GM12878 (cell line): ENCODE data around the gene CDK15.

Experiments
- TF ChIP-seq, protein P1 (sequence below): IDR thresholded peaks from 2 replicates; pipeline ENCODE4 v1.6.1; 2012; ENCODE audit warnings: low read depth, low read length, improper control_type of control experiment
- TF ChIP-seq, protein P2 (sequence below), 3 experiments: IDR thresholded peaks in 2 of 3; conservative IDR thresholded peaks in 1 of 3; 2 replicates each; pipeline ENCODE4 v1.5.1; 2011; ENCODE audit warnings: low read depth in 3 of 3, low read length in 3 of 3, mild to moderate bottlenecking in 3 of 3, control low read depth in 2 of 3, moderate library complexity in 2 of 3, inconsistent platforms in 1 of 3, mixed read lengths in 1 of 3; ENCODE audit not compliant: control insufficient read depth in 2 of 3, insufficient read depth in 1 of 3; ENCODE audit errors: extremely low read depth in 1 of 3
- TF ChIP-seq, protein P3 (sequence below): fragments of 450-650 bp; IDR thresholded peaks from 2 replicates; pipeline ENCODE4 v1.6.1; 2016; ENCODE audit warnings: mild to moderate bottlenecking
- TF ChIP-seq, protein P4 (sequence below): fragments of 450-650 bp; formaldehyde crosslinking; IDR thresholded peaks from 2 replicates; pipeline ENCODE4 v1.5.0; 2022; ENCODE audit warnings: mild to moderate bottlenecking, missing genetic modification characterization

DNA sequence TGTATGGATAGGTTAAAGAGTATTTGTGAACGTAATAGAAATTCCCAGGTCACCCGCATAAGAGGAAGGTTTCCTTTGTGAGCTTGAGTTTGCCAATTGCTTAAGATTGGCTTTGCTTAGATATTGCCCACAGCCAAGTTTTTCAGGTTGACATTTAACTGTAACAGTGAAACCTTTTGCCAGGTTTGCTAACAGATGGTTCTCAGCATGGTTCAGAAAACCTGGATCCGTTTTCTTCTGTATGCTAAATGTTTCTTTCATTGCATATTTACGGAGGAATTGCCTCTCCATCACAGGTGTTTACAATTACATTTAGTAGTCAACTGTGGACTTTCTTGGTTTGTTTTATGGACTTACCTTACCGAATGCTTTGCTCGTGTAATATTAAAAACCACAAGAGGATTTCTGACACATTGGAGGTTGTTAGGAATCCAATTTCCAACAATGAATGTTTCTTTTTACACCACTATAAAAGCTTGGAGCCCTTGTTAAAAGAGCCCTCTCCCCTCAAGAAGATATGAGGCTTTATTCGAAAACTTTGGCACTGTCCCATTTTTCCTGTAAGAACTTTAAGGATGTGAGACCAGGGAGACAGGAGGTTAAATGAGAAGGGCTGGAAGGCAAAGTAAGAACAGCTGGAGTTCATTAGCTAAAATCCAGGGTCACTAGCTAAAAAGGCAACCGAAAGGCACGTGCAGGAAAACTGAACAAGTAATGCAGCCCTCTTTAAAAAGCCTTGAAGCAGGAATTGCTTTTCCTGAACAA, 7.8 kb downstream of the CDK15 start:
- TF ChIP-seq, protein P1, sequence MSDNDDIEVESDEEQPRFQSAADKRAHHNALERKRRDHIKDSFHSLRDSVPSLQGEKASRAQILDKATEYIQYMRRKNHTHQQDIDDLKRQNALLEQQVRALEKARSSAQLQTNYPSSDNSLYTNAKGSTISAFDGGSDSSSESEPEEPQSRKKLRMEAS = no peak
- TF ChIP-seq, protein P2, sequence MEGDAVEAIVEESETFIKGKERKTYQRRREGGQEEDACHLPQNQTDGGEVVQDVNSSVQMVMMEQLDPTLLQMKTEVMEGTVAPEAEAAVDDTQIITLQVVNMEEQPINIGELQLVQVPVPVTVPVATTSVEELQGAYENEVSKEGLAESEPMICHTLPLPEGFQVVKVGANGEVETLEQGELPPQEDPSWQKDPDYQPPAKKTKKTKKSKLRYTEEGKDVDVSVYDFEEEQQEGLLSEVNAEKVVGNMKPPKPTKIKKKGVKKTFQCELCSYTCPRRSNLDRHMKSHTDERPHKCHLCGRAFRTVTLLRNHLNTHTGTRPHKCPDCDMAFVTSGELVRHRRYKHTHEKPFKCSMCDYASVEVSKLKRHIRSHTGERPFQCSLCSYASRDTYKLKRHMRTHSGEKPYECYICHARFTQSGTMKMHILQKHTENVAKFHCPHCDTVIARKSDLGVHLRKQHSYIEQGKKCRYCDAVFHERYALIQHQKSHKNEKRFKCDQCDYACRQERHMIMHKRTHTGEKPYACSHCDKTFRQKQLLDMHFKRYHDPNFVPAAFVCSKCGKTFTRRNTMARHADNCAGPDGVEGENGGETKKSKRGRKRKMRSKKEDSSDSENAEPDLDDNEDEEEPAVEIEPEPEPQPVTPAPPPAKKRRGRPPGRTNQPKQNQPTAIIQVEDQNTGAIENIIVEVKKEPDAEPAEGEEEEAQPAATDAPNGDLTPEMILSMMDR (IDR thresholded peaks at IDR 0.05 in 2 of 3, conservative IDR thresholded peaks at IDR 0.05 in 1 of 3; ENCODE audit: control insufficient read depth in 2 of 3, extremely low read depth in 1 of 3, insufficient read depth in 1 of 3, low read depth in 3 of 3, low read length in 3 of 3) = no peak
- TF ChIP-seq, protein P3, sequence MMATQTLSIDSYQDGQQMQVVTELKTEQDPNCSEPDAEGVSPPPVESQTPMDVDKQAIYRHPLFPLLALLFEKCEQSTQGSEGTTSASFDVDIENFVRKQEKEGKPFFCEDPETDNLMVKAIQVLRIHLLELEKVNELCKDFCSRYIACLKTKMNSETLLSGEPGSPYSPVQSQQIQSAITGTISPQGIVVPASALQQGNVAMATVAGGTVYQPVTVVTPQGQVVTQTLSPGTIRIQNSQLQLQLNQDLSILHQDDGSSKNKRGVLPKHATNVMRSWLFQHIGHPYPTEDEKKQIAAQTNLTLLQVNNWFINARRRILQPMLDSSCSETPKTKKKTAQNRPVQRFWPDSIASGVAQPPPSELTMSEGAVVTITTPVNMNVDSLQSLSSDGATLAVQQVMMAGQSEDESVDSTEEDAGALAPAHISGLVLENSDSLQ = no peak
- TF ChIP-seq, protein P4, sequence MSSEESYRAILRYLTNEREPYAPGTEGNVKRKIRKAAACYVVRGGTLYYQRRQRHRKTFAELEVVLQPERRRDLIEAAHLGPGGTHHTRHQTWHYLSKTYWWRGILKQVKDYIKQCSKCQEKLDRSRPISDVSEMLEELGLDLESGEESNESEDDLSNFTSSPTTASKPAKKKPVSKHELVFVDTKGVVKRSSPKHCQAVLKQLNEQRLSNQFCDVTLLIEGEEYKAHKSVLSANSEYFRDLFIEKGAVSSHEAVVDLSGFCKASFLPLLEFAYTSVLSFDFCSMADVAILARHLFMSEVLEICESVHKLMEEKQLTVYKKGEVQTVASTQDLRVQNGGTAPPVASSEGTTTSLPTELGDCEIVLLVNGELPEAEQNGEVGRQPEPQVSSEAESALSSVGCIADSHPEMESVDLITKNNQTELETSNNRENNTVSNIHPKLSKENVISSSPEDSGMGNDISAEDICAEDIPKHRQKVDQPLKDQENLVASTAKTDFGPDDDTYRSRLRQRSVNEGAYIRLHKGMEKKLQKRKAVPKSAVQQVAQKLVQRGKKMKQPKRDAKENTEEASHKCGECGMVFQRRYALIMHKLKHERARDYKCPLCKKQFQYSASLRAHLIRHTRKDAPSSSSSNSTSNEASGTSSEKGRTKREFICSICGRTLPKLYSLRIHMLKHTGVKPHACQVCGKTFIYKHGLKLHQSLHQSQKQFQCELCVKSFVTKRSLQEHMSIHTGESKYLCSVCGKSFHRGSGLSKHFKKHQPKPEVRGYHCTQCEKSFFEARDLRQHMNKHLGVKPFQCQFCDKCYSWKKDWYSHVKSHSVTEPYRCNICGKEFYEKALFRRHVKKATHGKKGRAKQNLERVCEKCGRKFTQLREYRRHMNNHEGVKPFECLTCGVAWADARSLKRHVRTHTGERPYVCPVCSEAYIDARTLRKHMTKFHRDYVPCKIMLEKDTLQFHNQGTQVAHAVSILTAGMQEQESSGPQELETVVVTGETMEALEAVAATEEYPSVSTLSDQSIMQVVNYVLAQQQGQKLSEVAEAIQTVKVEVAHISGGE (CRISPR knock-in tag) = no peak
